ENCODE measurements around the gene KANK2. TPM values are rescaled to one million over a fixed set of nuclear protein-coding genes. Genes with fewer than 3 reads are reported as not detected.

The KANK2 gene
- total and polyA plus RNA-seq, 2 experiments from 2014 or later: 15.9 to 65.4 TPM

GRCh38 chr19:11154683-11155047, 42.7 kb downstream of the KANK2 start:
- Histone ChIP-seq H3K79me2 (replicated peaks; ENCODE audit: insufficient read depth) (peaks cover 36% of the 10 kb centered on the region), H3K27ac (ENCODE audit: low read depth) (no peak overlapping the region), H3K27me3 (ENCODE audit: insufficient read depth) (no peaks in the 10 kb centered on the region), H3K4me1 (ENCODE audit: insufficient read depth) (peaks cover 8% of the 10 kb centered on the region; the same call in 1 of the 2 replicates), H3K4me2 (peak overlapping the region; percentile 93), H4K20me1 (replicated peaks; ENCODE audit: insufficient read depth) (no peaks in the 10 kb centered on the region), H2AFZ (no peak overlapping the region), H3K9me2 (ENCODE audit: insufficient read depth) (no peaks in the 10 kb centered on the region), H3K4me3 (peak overlapping the region; percentile 93), H3F3A (replicated peaks; ENCODE audit: low read depth) (0 out of 2 replicates have a peak, but pooled peaks cover 7% of the 10 kb centered on the region), H3K36me3 (ENCODE audit: insufficient read depth) (no peaks in the 10 kb centered on the region)
- TF ChIP-seq POLR2AphosphoS5 (IDR thresholded peaks at IDR 0.05; ENCODE audit: low read depth) (no peak), ETS1 (IDR thresholded peaks at IDR 0.05) (no peak), ZNF331 (CRISPR knock-in tag; IDR thresholded peaks at IDR 0.05; ENCODE audit: low read depth) (no peak)
- DNase-seq (ENCODE audit: low spot score): no peak
- H3K27ac Mint-ChIP-seq: peak overlapping the region; percentile 7; the same call in 1 of the 2 replicates
- no peaks in the 10 kb centered on the region; the same call in 1 of the 3 replicates for H3K9me3 Mint-ChIP-seq
- no peak for ATAC-seq
- peaks cover 17% of the 10 kb centered on the region for H3K36me3 Mint-ChIP-seq (ENCODE audit: low read depth)
- peaks cover 8% of the 10 kb centered on the region for H3K4me1 Mint-ChIP-seq
- peak overlapping the region; percentile 77 for H3K4me3 Mint-ChIP-seq
- H3K27me3 Mint-ChIP-seq (ENCODE audit: insufficient read depth, low read depth, poor library complexity): peaks cover 22% of the 10 kb centered on the region

GRCh38 chr19:11152318-11153062, 44.9 kb downstream of the KANK2 start:
- ATAC-seq (no peak), DNase-seq (ENCODE audit: low spot score) (no peak)
- peaks cover 36% of the 10 kb centered on the region for H3K36me3 Mint-ChIP-seq (ENCODE audit: low read depth)
- Histone ChIP-seq H4K20me1 (replicated peaks; ENCODE audit: insufficient read depth) (no peaks in the 10 kb centered on the region; the same call in 1 of the 2 replicates), H3K4me1 (ENCODE audit: insufficient read depth) (peaks cover 8% of the 10 kb centered on the region; the same call in 1 of the 2 replicates), H3K79me2 (replicated peaks; ENCODE audit: insufficient read depth) (peaks cover 36% of the 10 kb centered on the region), H3K4me3 (no peak overlapping the region), H3K9me2 (ENCODE audit: insufficient read depth) (no peaks in the 10 kb centered on the region), H3F3A (replicated peaks; ENCODE audit: low read depth) (0 out of 2 replicates have a peak, but pooled peaks cover 4% of the 10 kb centered on the region), H3K36me3 (ENCODE audit: insufficient read depth) (0 out of 2 replicates have a peak, but pooled peaks cover 4% of the 10 kb centered on the region), H3K27ac (ENCODE audit: low read depth) (no peak overlapping the region), H2AFZ (no peak overlapping the region), H3K27me3 (ENCODE audit: insufficient read depth) (no peaks in the 10 kb centered on the region), H3K4me2 (no peak overlapping the region)
- H3K27ac Mint-ChIP-seq: no peak overlapping the region; the same call in 1 of the 2 replicates
- peaks cover 19% of the 10 kb centered on the region for H3K27me3 Mint-ChIP-seq (ENCODE audit: insufficient read depth, low read depth, poor library complexity)
- peaks cover 8% of the 10 kb centered on the region for H3K4me1 Mint-ChIP-seq
- H3K9me3 Mint-ChIP-seq: no peaks in the 10 kb centered on the region; the same call in 1 of the 3 replicates
- H3K4me3 Mint-ChIP-seq: no peak overlapping the region
- no peak for TF ChIP-seq ZNF114 (CRISPR knock-in tag; IDR thresholded peaks at IDR 0.05)
- TF ChIP-seq STAT1 (IDR thresholded peaks at IDR 0.05; ENCODE audit: unreplicated experiment): no peak
- TF ChIP-seq CTCF (conservative IDR thresholded peaks at IDR 0.05; ENCODE audit: low read depth in 2 of 2): no peak
- TF ChIP-seq POLR2AphosphoS5 (IDR thresholded peaks at IDR 0.05; ENCODE audit: low read depth): no peak
- no peak for TF ChIP-seq EZH2phosphoT487 (IDR thresholded peaks at IDR 0.05; ENCODE audit: unreplicated experiment)
- TF ChIP-seq EZH2 (IDR thresholded peaks at IDR 0.05; ENCODE audit: low read depth, unreplicated experiment): no peak
- TF ChIP-seq ZNF331 (CRISPR knock-in tag; IDR thresholded peaks at IDR 0.05; ENCODE audit: low read depth): no peak
- no peak for TF ChIP-seq ZNF462 (CRISPR knock-in tag; IDR thresholded peaks at IDR 0.05)
- no peak for TF ChIP-seq CREB1 (CRISPR knock-in tag; IDR thresholded peaks at IDR 0.05; ENCODE audit: low read depth)
- TF ChIP-seq NANOG (IDR thresholded peaks at IDR 0.05; ENCODE audit: borderline replicate concordance): no peak

Data from GM23338 (cell line).